ENCODE measurements around the gene SEMA6B. TPM values are rescaled to one million over a fixed set of nuclear protein-coding genes. Genes with fewer than 3 reads are reported as not detected.
A peak's percentile ranks its signal among the peaks of the same experiment; 100 is the strongest.
"Not testable (repeated sequence)": the region's sequence is repeated elsewhere in the genome, so short reads cannot be mapped to it uniquely, and the experiment has no call there.

Gene SEMA6B
- total RNA-seq, 2 donors from 2014 or later = 15.0 to 24.8 TPM

GRCh38 chr19:4539169-4539692 is 20.3 kb downstream of the SEMA6B start:
- no peak for ATAC-seq
- intact Hi-C loops (cut with DNase I) = no loop called here

DNA sequence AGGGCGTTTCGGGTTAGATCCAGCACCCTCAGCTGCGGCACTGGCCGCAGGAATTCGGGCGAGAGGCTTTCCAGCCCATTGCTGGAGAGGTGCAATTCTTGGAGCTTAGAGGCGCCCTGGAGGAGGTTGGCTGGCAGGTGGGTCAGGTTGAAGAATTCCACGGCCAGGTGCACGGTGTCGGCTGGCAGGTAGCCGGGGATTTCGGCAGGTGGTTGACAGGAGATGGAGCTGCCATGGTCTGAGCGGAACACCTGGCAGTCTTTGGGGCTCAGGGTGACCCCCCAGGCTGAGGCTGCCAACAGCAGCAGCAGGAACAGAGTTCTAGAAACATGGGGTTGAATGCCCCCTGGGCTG is 20.9 kb downstream of the SEMA6B start:
- ATAC-seq (no peak), DNase-seq (no peak)
- intact Hi-C loops (cut with DNase I) = no loop called here

More at GRCh38 chr19:4539169-4539692, 20.3 kb downstream of the SEMA6B start:
- DNase-seq = no peak

GRCh38 chr19:4537953-4538600 is 21.4 kb downstream of the SEMA6B start:
- DNase-seq = no peak
- intact Hi-C loops (cut with DNase I) = no loop called here
- no peak for ATAC-seq

- ATAC-seq (no peak), DNase-seq (no peak)
- intact Hi-C loops (cut with DNase I) = no loop called here
Observed at GRCh38 chr19:4536798-4537197, 22.7 kb downstream of the SEMA6B start.

GRCh38 chr19:4534836-4535658 is 24.4 kb downstream of the SEMA6B start, which contains the start of gene PLIN5:
TSS of gene PLIN5 (minus strand) at chr19:4535224. CDS start at chr19:4534074, 1,150 bp downstream.
- ATAC-seq (peak; percentile 85 to 94), DNase-seq (peak; percentile 86)
- intact Hi-C loops (cut with DNase I) = no loop called here

GRCh38 chr19:4533835-4534424 is 25.6 kb downstream of the SEMA6B start:
- DNase-seq = no peak
- ATAC-seq = no peak
- intact Hi-C loops (cut with DNase I) = no loop called here

DNA sequence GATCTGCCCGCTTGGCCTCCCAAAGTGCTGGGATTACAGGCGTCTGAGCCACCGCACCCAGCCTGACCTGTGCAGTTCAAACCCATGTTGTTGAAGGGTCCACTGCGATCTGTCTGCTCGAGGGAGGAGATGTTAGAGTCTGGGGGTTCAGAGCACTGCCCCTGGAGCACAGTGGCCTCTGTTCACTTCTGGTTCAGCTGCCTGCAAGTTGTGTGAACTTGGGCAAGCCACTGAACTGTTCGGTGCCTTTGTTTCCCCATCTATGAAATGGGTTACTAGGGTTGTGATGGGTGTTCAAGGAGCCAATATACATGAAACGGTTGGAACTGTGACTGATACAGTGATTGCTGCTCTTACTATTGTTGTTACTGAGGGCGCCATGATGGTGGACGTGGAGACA is 26.1 kb downstream of the SEMA6B start:
- intact Hi-C loops (cut with DNase I) = no loop called here
- ATAC-seq = no peak
- DNase-seq = no peak

GRCh38 chr19:4531562-4532165 is 27.8 kb downstream of the SEMA6B start:
- DNase-seq = no peak
- ATAC-seq = no peak
- intact Hi-C loops (cut with DNase I) = no loop called here

GRCh38 chr19:4529924-4530522 is 29.5 kb downstream of the SEMA6B start:
- DNase-seq = no peak
- intact Hi-C loops (cut with DNase I) = loop anchor here (10.0 kb wide), 2 partner anchors 255 to 265 kb away; partner anchors contain the start of gene SHD (in 1 of the 2)
- ATAC-seq = no peak

- ATAC-seq (no peak), DNase-seq (no peak)
- intact Hi-C loops (cut with DNase I) = loop anchor here (10.0 kb wide), 2 partner anchors 254 to 264 kb away; partner anchors contain the start of gene SHD (in 1 of the 2)
Observed at GRCh38 chr19:4528843-4529242, 30.6 kb downstream of the SEMA6B start.

- DNase-seq, ATAC-seq: not testable (repeated sequence)
- intact Hi-C loops (cut with DNase I) = loop anchor here (10.0 kb wide), 2 partner anchors 253 to 263 kb away; partner anchors contain the start of gene SHD (in 1 of the 2)
Observed at GRCh38 chr19:4527377-4527776, 32.1 kb downstream of the SEMA6B start.

DNA sequence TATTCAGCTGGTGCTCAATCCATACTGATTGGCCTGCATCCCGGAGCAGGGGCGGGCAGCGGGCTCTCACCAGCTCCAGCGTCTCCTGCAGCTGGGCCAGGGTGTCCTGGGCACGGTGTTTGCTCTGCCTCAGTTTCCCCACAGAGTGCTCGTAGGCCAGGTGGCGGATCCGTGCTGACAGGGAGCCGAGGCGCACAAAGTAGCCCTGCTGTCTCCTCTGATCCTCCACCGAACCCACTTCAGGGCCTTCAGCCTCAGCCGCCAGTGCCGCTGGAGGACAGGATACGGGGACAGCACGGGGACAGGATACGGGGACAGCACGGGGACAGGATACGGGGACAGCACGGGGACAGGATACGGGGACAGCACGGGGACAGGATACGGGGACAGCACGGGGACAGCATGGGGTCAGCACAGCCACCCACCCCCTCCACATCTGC is 33.9 kb downstream of the SEMA6B start:
- DNase-seq (no peak), ATAC-seq (no peak)
- intact Hi-C loops (cut with DNase I) = loop anchor here (10.0 kb wide), 2 partner anchors 251 to 261 kb away; partner anchors contain the start of gene SHD (in 1 of the 2)

GRCh38 chr19:4524808-4525562 is 34.5 kb downstream of the SEMA6B start:
- intact Hi-C loops (cut with DNase I) = loop anchor here (10.0 kb wide), 2 partner anchors 250 to 260 kb away; partner anchors contain the start of gene SHD (in 1 of the 2)
- ATAC-seq = peak in 1 of 2 donors; percentile 67

DNA sequence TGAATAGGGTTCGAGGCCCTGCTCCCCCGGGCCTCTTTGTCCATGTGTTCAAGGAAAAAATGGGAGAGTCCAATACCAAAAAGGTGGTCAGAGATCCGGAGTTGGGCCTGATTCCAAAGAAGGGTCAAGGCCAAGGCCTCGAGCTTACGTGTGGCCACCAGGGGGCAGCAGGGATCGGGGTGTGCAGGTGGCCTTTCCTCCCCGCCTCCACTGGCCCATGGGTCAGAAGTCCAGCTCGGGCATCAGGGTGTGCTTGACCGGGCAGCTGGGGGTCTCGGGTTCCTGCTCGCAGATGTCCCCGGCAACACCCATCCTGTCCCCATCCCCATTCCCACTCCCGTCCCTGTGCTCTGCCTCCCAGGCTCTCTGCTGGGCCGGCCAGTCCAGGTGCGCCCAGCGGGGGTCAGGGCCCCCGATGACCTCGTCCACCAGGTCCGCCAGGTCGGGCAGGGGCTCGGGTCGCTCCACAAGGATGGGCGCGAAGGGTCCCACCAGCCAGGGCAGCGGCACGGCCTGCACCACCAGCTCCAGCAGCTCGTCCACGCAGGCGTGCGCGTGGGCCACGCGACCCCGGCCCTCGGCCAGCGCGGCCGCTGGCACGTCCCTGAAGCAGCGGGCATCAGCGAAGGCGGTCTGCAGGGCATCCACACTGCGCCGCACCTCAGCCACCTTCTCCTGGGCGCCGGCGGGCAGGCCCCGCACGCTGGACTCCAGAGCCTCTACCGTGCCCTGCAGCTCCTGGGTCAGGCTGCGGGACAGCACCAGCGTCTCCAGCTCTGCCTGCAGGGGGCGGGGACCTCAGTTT is 36.0 kb downstream of the SEMA6B start:
- intact Hi-C loops (cut with DNase I) = loop anchor here (10.0 kb wide), 2 partner anchors 249 to 259 kb away; partner anchors contain the start of gene SHD (in 1 of the 2)
- ATAC-seq (no peak), DNase-seq (peak; percentile 68)

More at GRCh38 chr19:4524808-4525562, 34.5 kb downstream of the SEMA6B start:
- peak; percentile 64 for DNase-seq

GRCh38 chr19:4522291-4523002 is 37.0 kb downstream of the SEMA6B start:
- DNase-seq (no peak), ATAC-seq (no peak)
- intact Hi-C loops (cut with DNase I) = loop anchor here (10.0 kb wide), 2 partner anchors 248 to 258 kb away; partner anchors contain the start of gene SHD (in 1 of the 2)

GRCh38 chr19:4521888-4522242 is 37.6 kb downstream of the SEMA6B start:
- DNase-seq = no peak
- ATAC-seq = no peak
- intact Hi-C loops (cut with DNase I) = loop anchor here (10.0 kb wide), 2 partner anchors 247 to 257 kb away; partner anchors contain the start of gene SHD (in 1 of the 2)

All from left cardiac atrium (tissue), 4 donors.